HepG2 (cell line): ENCODE measurements around the gene AGRP. TPM values are rescaled to one million over a fixed set of nuclear protein-coding genes. Genes with fewer than 3 reads are reported as not detected.

Experiments used
- FOXK2 ChIP-seq: fragments of 450-650 bp; IDR thresholded peaks from 2 replicates; pipeline ENCODE4 v1.6.1; 2016
- GATAD1 ChIP-seq: IDR thresholded peaks from 2 replicates; pipeline ENCODE4 v1.6.1; 2016; ENCODE audit warnings: missing genetic modification reagents, missing compliant biosample characterization
- HINFP ChIP-seq: sonication (generic); formaldehyde crosslinking; IDR thresholded peaks from 2 replicates; pipeline ENCODE4 v1.4.0; 2020; ENCODE audit warnings: low read depth, mild to moderate bottlenecking, missing genetic modification reagents
- HMGXB3 ChIP-seq: sonication (generic); formaldehyde crosslinking; IDR thresholded peaks from 2 replicates; pipeline ENCODE4 v1.4.0; 2020; ENCODE audit warnings: missing genetic modification reagents, borderline replicate concordance
- KLF16 ChIP-seq, 2 experiments: sonication (generic) in 1 of 2; formaldehyde crosslinking in 1 of 2; IDR thresholded peaks; 2 replicates each; pipeline versions ENCODE4 v1.6.1 to v1.8.0; 2016 to 2023; ENCODE audit warnings: missing genetic modification reagents in 2 of 2, missing compliant biosample characterization in 1 of 2
- MXD4 ChIP-seq: IDR thresholded peaks from 2 replicates; pipeline ENCODE4 v1.6.1; 2016; ENCODE audit warnings: mild to moderate bottlenecking, missing biosample characterization, missing genetic modification reagents
- NCOA1 ChIP-seq: sonication (generic); formaldehyde crosslinking; IDR thresholded peaks from 2 replicates; pipeline ENCODE4 v1.9.0; 2021; ENCODE audit warnings: missing genetic modification reagents
- NPAS2 ChIP-seq: sonication (generic); formaldehyde crosslinking; IDR thresholded peaks from 2 replicates; pipeline ENCODE4 v1.8.0; 2022; ENCODE audit warnings: mild to moderate bottlenecking, missing genetic modification reagents, borderline replicate concordance
- PCBP1 ChIP-seq: fragments of 200-400 bp; formaldehyde crosslinking; IDR thresholded peaks from 2 replicates; pipeline ENCODE4 v1.6.1; 2017; ENCODE audit warnings: mild to moderate bottlenecking, low read depth, low read length, borderline replicate concordance
- SMARCC2 ChIP-seq: fragments of 450-650 bp; IDR thresholded peaks from 2 replicates; pipeline ENCODE4 v1.6.1; 2017; ENCODE audit warnings: antibody characterized with exemption, mild to moderate bottlenecking
- SMARCE1 ChIP-seq: fragments of 450-650 bp; IDR thresholded peaks from 2 replicates; pipeline ENCODE4 v1.6.1; 2017; ENCODE audit warnings: borderline replicate concordance
- TARDBP ChIP-seq: sonication (generic); formaldehyde crosslinking; IDR thresholded peaks from 2 replicates; pipeline ENCODE4 v1.8.0; 2022; ENCODE audit warnings: mild to moderate bottlenecking, missing genetic modification reagents
- TEAD3 ChIP-seq: optimal IDR thresholded peaks from 2 replicates; pipeline ENCODE3; 2016; ENCODE audit warnings: borderline replicate concordance
- ZBTB25 ChIP-seq: IDR thresholded peaks from 2 replicates; pipeline ENCODE4 v1.6.1; 2018; ENCODE audit warnings: missing genetic modification reagents
- ZKSCAN8 ChIP-seq: IDR thresholded peaks from 2 replicates; pipeline ENCODE4 v1.6.1; 2016; ENCODE audit warnings: borderline replicate concordance, missing genetic modification reagents, missing compliant biosample characterization
- ZNF12 ChIP-seq: sonication (generic); formaldehyde crosslinking; IDR thresholded peaks from 2 replicates; pipeline ENCODE4 v1.5.0; 2020; ENCODE audit warnings: missing genetic modification reagents
- ZNF225 ChIP-seq: sonication (generic); formaldehyde crosslinking; IDR thresholded peaks from 2 replicates; pipeline ENCODE4 v1.4.0; 2020; ENCODE audit warnings: mild to moderate bottlenecking, missing genetic modification reagents
- ZNF235 ChIP-seq: sonication (generic); formaldehyde crosslinking; IDR thresholded peaks from 2 replicates; pipeline ENCODE4 v1.8.1; 2023; ENCODE audit warnings: mild to moderate bottlenecking, missing genetic modification reagents, borderline replicate concordance
- ZNF382 ChIP-seq: sonication (generic); formaldehyde crosslinking; IDR thresholded peaks from 2 replicates; pipeline ENCODE4 v1.5.0; 2020; ENCODE audit warnings: missing genetic modification reagents, mild to moderate bottlenecking, borderline replicate concordance
- ZNF552 ChIP-seq: sonication (generic); formaldehyde crosslinking; IDR thresholded peaks from 2 replicates; pipeline ENCODE4 v1.9.0; 2022; ENCODE audit warnings: missing genetic modification reagents, mild to moderate bottlenecking, borderline replicate concordance
- ZNF598 ChIP-seq: sonication (generic); formaldehyde crosslinking; IDR thresholded peaks from 2 replicates; pipeline ENCODE4 v1.5.1; 2020; ENCODE audit warnings: mild to moderate bottlenecking, missing genetic modification reagents, borderline replicate concordance
- ZNF766 ChIP-seq: sonication (generic); formaldehyde crosslinking; IDR thresholded peaks from 2 replicates; pipeline ENCODE4 v1.5.0; 2020; ENCODE audit warnings: missing genetic modification reagents, borderline replicate concordance
- ZSCAN31 ChIP-seq: sonication (generic); formaldehyde crosslinking; IDR thresholded peaks from 2 replicates; pipeline ENCODE4 v1.5.0; 2020; ENCODE audit warnings: low read depth, mild to moderate bottlenecking, missing genetic modification reagents
- polyA plus RNA-seq, 8 experiments: library from polyadenylated mRNA; depleted of rRNA in 3 of 8; stranded (reverse) in 7 of 8; unstranded in 1 of 8; fragments of >200 nt; fragmentation: Illumina TruSeq in 4 of 8; extraction: Trizol in 4 of 8; gene quantifications; 2 replicates each; pipeline versions ENCODE4 v1.2.1 to v1.2.3, GENCODE V29; 2011 to 2016; ENCODE audit warnings: low read depth in 4 of 8, missing spikeins in 1 of 8, mixed read lengths in 1 of 8; ENCODE audit not compliant: insufficient read depth in 1 of 8
- total RNA-seq, 5 experiments: library from RNA; depleted of rRNA; stranded (reverse); fragments of >200 nt; fragmentation: Illumina TruSeq; extraction: Trizol; gene quantifications; 2 replicates each; pipeline ENCODE4 v1.2.3, GENCODE V29; 2016; ENCODE audit warnings: low read depth in 1 of 5
- TF ChIP-seq, protein P1 (sequence below): sonication (generic); formaldehyde crosslinking; IDR thresholded peaks from 2 replicates; pipeline ENCODE4 v1.4.0; 2020; ENCODE audit warnings: missing genetic modification reagents

AGRP gene
- total and polyA plus RNA-seq, 2 of the 13 experiments (the other 11 are each of a cell fraction or from before 2014, with no cell fraction given): not detected

GRCh38 chr16:67521095-67521804, 37.9 kb upstream of the AGRP start (continued):
- TF ChIP-seq HMGXB3 (CRISPR knock-in tag): 0 out of 2 replicates have a peak, but pooled peaks have one; percentile 45
- peak; percentile 76; the same call in 1 of the 2 replicates for TF ChIP-seq ZKSCAN8 (CRISPR knock-in tag)
- TF ChIP-seq ZNF552 (CRISPR knock-in tag): no peak; the same call in 1 of the 2 replicates
- no peak for TF ChIP-seq SMARCC2
- TF ChIP-seq SMARCE1: no peak
- no peak for TF ChIP-seq ZNF382 (CRISPR knock-in tag)
- TF ChIP-seq GATAD1 (CRISPR knock-in tag): peak; percentile 57
- TF ChIP-seq TEAD3: peak; percentile 87
- no peak for TF ChIP-seq ZNF598
- TF ChIP-seq ZNF12 (CRISPR knock-in tag): no peak; the same call in 1 of the 2 replicates
- no peak for TF ChIP-seq NPAS2 (CRISPR knock-in tag)
- no peak; the same call in 1 of the 2 replicates for TF ChIP-seq HINFP (CRISPR knock-in tag)
- TF ChIP-seq KLF16 (CRISPR knock-in tag; IDR thresholded peaks at IDR 0.05): peak in 1 of 2 experiments; percentile 58; a peak in 1 of 4 replicates
- no peak for TF ChIP-seq ZNF766 (CRISPR knock-in tag)
- TF ChIP-seq ZNF225: no peak
- TF ChIP-seq, protein P1, sequence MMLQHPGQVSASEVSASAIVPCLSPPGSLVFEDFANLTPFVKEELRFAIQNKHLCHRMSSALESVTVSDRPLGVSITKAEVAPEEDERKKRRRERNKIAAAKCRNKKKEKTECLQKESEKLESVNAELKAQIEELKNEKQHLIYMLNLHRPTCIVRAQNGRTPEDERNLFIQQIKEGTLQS: no peak
- peak; percentile 53; the same call in 1 of the 2 replicates for TF ChIP-seq ZBTB25 (CRISPR knock-in tag)
- TF ChIP-seq TARDBP (CRISPR knock-in tag): peak; percentile 56
- 0 out of 2 replicates have a peak, but pooled peaks have one; percentile 50 for TF ChIP-seq NCOA1 (CRISPR knock-in tag)
- no peak for TF ChIP-seq FOXK2
- TF ChIP-seq ZSCAN31: peak; percentile 43; the same call in 1 of the 2 replicates
- 0 out of 2 replicates have a peak, but pooled peaks have one; percentile 24 for TF ChIP-seq PCBP1
- peak; percentile 85 for TF ChIP-seq MXD4 (CRISPR knock-in tag)
- TF ChIP-seq ZNF235 (CRISPR knock-in tag): no peak
